Effector memory CD8-positive, alpha-beta T cell (primary cell): ENCODE measurements around the gene FOXO6.
A peak's percentile ranks its signal among the peaks of the same experiment; 100 is the strongest.

Experiments
- ATAC-seq: fragments of 150-1000 bp; cut with Tn5 transposase; replicated peaks from 2 replicates; pipeline ENCODE4 v1.10.0; 2021; ENCODE audit warnings: mild to moderate bottlenecking, moderate library complexity
- DNase-seq, 3 experiments: peaks; one replicate each; pipeline ENCODE4 v3.0.0; 2021
- H3K27ac Mint-ChIP-seq, 2 donors: one replicate each; pipeline ENCODE4 v1.8.0; 2022; ENCODE audit warnings: mild to moderate bottlenecking in 2 of 2, mixed read lengths in 2 of 2, moderate library complexity in 2 of 2
- H3K27me3 Mint-ChIP-seq, 2 donors: one replicate each; pipeline ENCODE4 v1.8.0; 2022; ENCODE audit warnings: mixed read lengths in 2 of 2
- H3K36me3 Mint-ChIP-seq: one replicate; pipeline ENCODE4 v1.8.0; 2022; ENCODE audit warnings: mild to moderate bottlenecking, moderate library complexity, mixed read lengths; ENCODE audit not compliant: insufficient read depth
- H3K4me1 Mint-ChIP-seq, 2 donors: one replicate each; pipeline ENCODE4 v1.8.0; 2022; ENCODE audit warnings: low read depth in 2 of 2, mixed read lengths in 2 of 2
- H3K4me3 Mint-ChIP-seq, 2 donors: one replicate each; pipeline ENCODE4 v1.8.0; 2022; ENCODE audit warnings: mild to moderate bottlenecking in 2 of 2, mixed read lengths in 2 of 2, moderate library complexity in 2 of 2
- H3K9me3 Mint-ChIP-seq, 2 donors: one replicate each; pipeline ENCODE4 v1.8.0; 2022; ENCODE audit warnings: mixed read lengths in 2 of 2

Gene FOXO6

GRCh38 chr1:41408691-41409090, 47.5 kb downstream of the FOXO6 start:
- ATAC-seq: no peak
- Mint-ChIP-seq H3K27ac (no peak overlapping the region), H3K4me3 (no peak overlapping the region), H3K4me1 (peaks cover 0 to 3% of the 10 kb centered on the region in 2 donors), H3K36me3 (no peaks in the 10 kb centered on the region), H3K27me3 (peaks cover 48 to 85% of the 10 kb centered on the region in 2 donors), H3K9me3 (peaks cover 0 to 2% of the 10 kb centered on the region in 2 donors)
- DNase-seq: no peak

- Mint-ChIP-seq H3K4me3 (no peak overlapping the region), H3K9me3 (peaks cover 0 to 2% of the 10 kb centered on the region in 2 donors), H3K4me1 (no peaks in the 10 kb centered on the region), H3K36me3 (no peaks in the 10 kb centered on the region), H3K27me3 (peaks cover 47 to 78% of the 10 kb centered on the region in 2 donors), H3K27ac (no peak overlapping the region)
- DNase-seq: no peak
- no peak for ATAC-seq
These were observed 48.6 kb downstream of the FOXO6 start for GRCh38 chr1:41409825-41410224.

GRCh38 chr1:41410462-41410861, 49.2 kb downstream of the FOXO6 start:
- H3K4me1 Mint-ChIP-seq: no peaks in the 10 kb centered on the region
- no peaks in the 10 kb centered on the region for H3K36me3 Mint-ChIP-seq
- peaks cover 0 to 2% of the 10 kb centered on the region in 2 donors for H3K9me3 Mint-ChIP-seq
- H3K27ac Mint-ChIP-seq: no peak overlapping the region
- no peak overlapping the region for H3K4me3 Mint-ChIP-seq
- DNase-seq (no peak), ATAC-seq (no peak)
- peaks cover 42 to 75% of the 10 kb centered on the region in 2 donors for H3K27me3 Mint-ChIP-seq

- no peaks in the 10 kb centered on the region for H3K36me3 Mint-ChIP-seq
- H3K4me1 Mint-ChIP-seq: no peaks in the 10 kb centered on the region
- no peak overlapping the region for H3K27ac Mint-ChIP-seq
- DNase-seq (no peak), ATAC-seq (no peak)
- peaks cover 42 to 80% of the 10 kb centered on the region in 2 donors for H3K27me3 Mint-ChIP-seq
- H3K9me3 Mint-ChIP-seq: peaks cover 0 to 2% of the 10 kb centered on the region in 2 donors
- H3K4me3 Mint-ChIP-seq: no peak overlapping the region
These were observed 50.0 kb downstream of the FOXO6 start for GRCh38 chr1:41411229-41411628.

GRCh38 chr1:41412748-41413147, 51.5 kb downstream of the FOXO6 start:
- peaks cover 0 to 2% of the 10 kb centered on the region in 2 donors for H3K9me3 Mint-ChIP-seq
- peaks cover 49 to 80% of the 10 kb centered on the region in 2 donors for H3K27me3 Mint-ChIP-seq
- H3K27ac Mint-ChIP-seq: no peak overlapping the region
- ATAC-seq (no peak), DNase-seq (no peak)
- H3K4me3 Mint-ChIP-seq: no peak overlapping the region
- no peaks in the 10 kb centered on the region for H3K36me3 Mint-ChIP-seq
- H3K4me1 Mint-ChIP-seq: no peaks in the 10 kb centered on the region

- DNase-seq (no peak), ATAC-seq (no peak)
- Mint-ChIP-seq H3K27ac (no peak overlapping the region), H3K9me3 (peaks cover 0 to 2% of the 10 kb centered on the region in 2 donors), H3K27me3 (peaks cover 45 to 79% of the 10 kb centered on the region in 2 donors), H3K4me1 (no peaks in the 10 kb centered on the region), H3K4me3 (no peak overlapping the region), H3K36me3 (no peaks in the 10 kb centered on the region)
These were observed 52.6 kb downstream of the FOXO6 start for GRCh38 chr1:41413748-41414281.

GRCh38 chr1:41414296-41414695, 53.1 kb downstream of the FOXO6 start:
- DNase-seq (no peak), ATAC-seq (no peak)
- Mint-ChIP-seq H3K27ac (no peak overlapping the region), H3K9me3 (peaks cover 0 to 2% of the 10 kb centered on the region in 2 donors), H3K36me3 (no peaks in the 10 kb centered on the region), H3K4me1 (no peaks in the 10 kb centered on the region), H3K4me3 (no peak overlapping the region), H3K27me3 (peaks cover 40 to 77% of the 10 kb centered on the region in 2 donors)

- no peak overlapping the region for H3K4me3 Mint-ChIP-seq
- H3K36me3 Mint-ChIP-seq: no peaks in the 10 kb centered on the region
- ATAC-seq (no peak), DNase-seq (no peak)
- no peaks in the 10 kb centered on the region for H3K4me1 Mint-ChIP-seq
- peaks cover 0 to 2% of the 10 kb centered on the region in 2 donors for H3K9me3 Mint-ChIP-seq
- H3K27ac Mint-ChIP-seq: no peak overlapping the region
- peaks cover 35 to 77% of the 10 kb centered on the region in 2 donors for H3K27me3 Mint-ChIP-seq
These were observed 53.6 kb downstream of the FOXO6 start for GRCh38 chr1:41414716-41415306.

- ATAC-seq (no peak), DNase-seq (no peak)
- peaks cover 27 to 66% of the 10 kb centered on the region in 2 donors for H3K27me3 Mint-ChIP-seq
- H3K9me3 Mint-ChIP-seq: peaks cover 0 to 2% of the 10 kb centered on the region in 2 donors
- H3K36me3 Mint-ChIP-seq: no peaks in the 10 kb centered on the region
- no peak overlapping the region for H3K4me3 Mint-ChIP-seq
- no peak overlapping the region for H3K27ac Mint-ChIP-seq
- H3K4me1 Mint-ChIP-seq: no peaks in the 10 kb centered on the region
These were observed 54.8 kb downstream of the FOXO6 start for GRCh38 chr1:41416081-41416480.

- H3K27me3 Mint-ChIP-seq: peaks cover 27 to 71% of the 10 kb centered on the region in 2 donors
- ATAC-seq (peak; percentile 56), DNase-seq (peak; percentile 56 to 63 (median 59))
- no peaks in the 10 kb centered on the region for H3K9me3 Mint-ChIP-seq
- no peaks in the 10 kb centered on the region for H3K36me3 Mint-ChIP-seq
- H3K4me1 Mint-ChIP-seq: no peaks in the 10 kb centered on the region
- H3K4me3 Mint-ChIP-seq: no peak overlapping the region
- no peak overlapping the region for H3K27ac Mint-ChIP-seq
These were observed 55.5 kb downstream of the FOXO6 start for GRCh38 chr1:41416552-41417334.

- no peaks in the 10 kb centered on the region for H3K36me3 Mint-ChIP-seq
These were observed 56.1 kb downstream of the FOXO6 start for GRCh38 chr1:41417335-41417682.

GRCh38 chr1:41417746-41418145, 56.5 kb downstream of the FOXO6 start:
- no peaks in the 10 kb centered on the region for H3K4me1 Mint-ChIP-seq
- no peak overlapping the region for H3K4me3 Mint-ChIP-seq

More at GRCh38 chr1:41417335-41417682, 56.1 kb downstream of the FOXO6 start:
- Mint-ChIP-seq H3K27ac (no peak overlapping the region), H3K4me1 (no peaks in the 10 kb centered on the region), H3K4me3 (no peak overlapping the region), H3K9me3 (no peaks in the 10 kb centered on the region), H3K27me3 (peaks cover 33 to 74% of the 10 kb centered on the region in 2 donors)
- DNase-seq (no peak), ATAC-seq (no peak)

GRCh38 chr1:41418857-41419583, 57.8 kb downstream of the FOXO6 start:
- ATAC-seq (no peak), DNase-seq (no peak)
- Mint-ChIP-seq H3K27me3 (peaks cover 26 to 61% of the 10 kb centered on the region in 2 donors), H3K27ac (no peak overlapping the region), H3K4me3 (no peak overlapping the region), H3K4me1 (no peaks in the 10 kb centered on the region), H3K36me3 (no peaks in the 10 kb centered on the region), H3K9me3 (no peaks in the 10 kb centered on the region)

More at GRCh38 chr1:41417746-41418145, 56.5 kb downstream of the FOXO6 start:
- no peaks in the 10 kb centered on the region for H3K36me3 Mint-ChIP-seq
- peaks cover 33 to 74% of the 10 kb centered on the region in 2 donors for H3K27me3 Mint-ChIP-seq
- no peak for ATAC-seq
- no peak overlapping the region for H3K27ac Mint-ChIP-seq
- no peaks in the 10 kb centered on the region for H3K9me3 Mint-ChIP-seq
- no peak for DNase-seq
